Inferior parietal cortex (tissue), 1 donor: Measurements from ENCODE around the gene SMAP1.

ENCODE experiments used
- DNase-seq: peaks from one replicate; pipeline ENCODE4 v3.0.0-alpha.2; 2016; ENCODE audit errors: extremely low spot score

SMAP1 gene

DNA sequence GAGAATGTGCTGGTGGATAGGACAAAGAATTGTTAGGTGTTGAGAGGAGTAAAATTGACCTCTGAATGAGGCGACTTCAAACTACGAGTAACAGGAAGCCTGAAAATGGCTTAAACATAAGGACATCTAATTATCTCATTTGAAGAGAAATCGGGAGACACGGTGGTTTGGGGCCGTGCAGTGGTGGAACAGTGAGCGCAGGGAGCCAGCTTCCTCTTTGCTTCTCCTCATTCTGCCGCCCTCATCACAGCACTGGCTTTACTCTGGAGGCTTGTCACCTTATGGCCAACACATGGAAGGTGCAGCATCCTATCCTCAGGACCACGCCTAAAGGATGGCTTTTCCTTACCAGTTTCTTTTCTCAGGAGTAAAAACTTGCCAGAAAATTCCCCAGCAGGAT lies 174.9 kb downstream of the SMAP1 start:
- no peak for DNase-seq

- no peak for DNase-seq
These were observed 175.7 kb downstream of the SMAP1 start for GRCh38 chr6:70843328-70843918.

- no peak for DNase-seq
These were observed 176.6 kb downstream of the SMAP1 start for GRCh38 chr6:70844301-70844700.

- DNase-seq = no peak
These were observed 178.6 kb downstream of the SMAP1 start for GRCh38 chr6:70846207-70846835.

DNA sequence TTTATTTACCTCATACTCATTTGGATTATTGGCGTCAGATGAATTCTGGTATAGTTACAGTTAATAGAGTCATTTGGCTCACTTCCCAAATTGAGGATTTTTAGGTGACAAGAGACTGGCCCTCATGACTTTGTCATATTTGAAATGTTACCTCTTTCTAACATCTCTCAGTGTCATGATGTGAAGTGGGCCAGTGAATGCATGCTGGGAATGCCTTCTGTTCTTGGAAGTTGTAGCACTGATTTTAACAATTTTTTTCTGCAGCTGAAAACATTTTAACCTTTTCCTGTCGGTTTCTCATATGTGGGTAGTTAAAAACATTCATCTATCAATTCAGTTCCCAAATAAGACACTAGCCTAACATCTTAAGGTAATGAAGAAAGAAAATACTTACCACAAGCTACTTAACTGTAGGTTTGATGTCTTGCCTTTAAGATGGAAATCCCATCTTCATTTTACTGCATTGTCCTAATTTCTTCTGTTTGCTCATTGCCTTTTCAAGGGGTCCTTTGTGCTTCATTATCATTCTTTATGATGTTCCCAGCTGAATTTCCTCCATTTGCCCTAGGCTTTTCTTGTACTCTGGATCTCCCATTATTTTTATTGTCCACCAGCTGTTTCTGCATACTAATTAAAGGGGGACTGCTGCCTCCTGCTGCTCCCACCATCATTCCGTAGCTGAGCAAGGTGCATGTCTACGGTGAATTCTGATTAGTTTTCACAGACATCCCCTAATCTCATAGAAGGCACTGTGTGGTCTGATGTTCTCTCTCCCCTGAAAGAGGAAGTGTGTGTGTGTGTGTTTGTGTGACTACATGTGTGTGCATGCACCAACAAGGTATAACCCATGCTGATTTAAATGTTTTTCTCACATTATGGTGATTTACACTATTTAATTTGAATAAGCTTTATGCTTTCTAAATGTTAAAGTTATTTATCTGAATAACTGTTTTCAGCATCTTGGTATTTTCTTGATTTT lies 179.7 kb downstream of the SMAP1 start:
- DNase-seq = no peak

GRCh38 chr6:70849348-70850069 lies 181.8 kb downstream of the SMAP1 start:
- DNase-seq = no peak

- DNase-seq = no peak
These were observed 185.1 kb downstream of the SMAP1 start for GRCh38 chr6:70852667-70853246.

GRCh38 chr6:70857387-70858077 lies 189.8 kb downstream of the SMAP1 start:
- no peak for DNase-seq

DNA sequence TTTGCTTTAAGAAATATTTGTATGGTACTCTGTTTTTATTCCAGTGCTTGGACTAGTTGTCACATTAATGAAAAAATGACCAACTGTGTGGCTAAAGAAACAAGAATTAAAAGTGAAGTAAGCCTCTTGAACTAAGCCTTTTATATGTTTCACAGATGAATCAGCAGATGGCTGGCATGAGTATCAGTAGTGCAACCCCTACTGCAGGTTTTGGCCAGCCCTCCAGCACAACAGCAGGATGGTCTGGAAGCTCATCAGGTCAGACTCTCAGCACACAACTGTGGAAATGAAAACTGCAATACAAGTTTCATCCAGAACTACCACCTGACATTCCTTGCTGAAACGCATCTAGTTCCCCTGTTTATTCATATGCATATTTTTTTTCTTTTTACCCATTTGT lies 192.4 kb downstream of the SMAP1 start:
- DNase-seq = no peak

- no peak for DNase-seq
These were observed 193.2 kb downstream of the SMAP1 start for GRCh38 chr6:70860920-70861319.

DNA sequence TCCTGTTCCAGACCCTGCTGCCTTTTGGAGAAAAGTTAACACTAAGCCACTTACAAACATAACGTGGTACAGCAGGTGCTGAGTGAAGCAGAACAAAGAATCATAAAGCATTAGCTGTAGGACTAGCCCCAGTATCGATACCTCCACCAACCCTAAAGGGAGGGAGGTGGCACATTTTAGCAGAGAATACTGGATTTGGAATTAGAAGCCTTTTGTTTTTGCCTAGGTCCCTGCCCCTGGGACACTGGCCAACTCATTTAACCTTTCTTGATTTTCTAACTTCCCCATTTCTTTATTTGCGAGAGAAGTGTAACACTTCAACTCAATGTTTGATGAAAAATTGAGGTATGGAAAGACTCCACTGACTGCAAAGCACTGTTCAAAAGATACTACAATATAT lies 195.7 kb downstream of the SMAP1 start:
- no peak for DNase-seq

- DNase-seq = no peak
These were observed 196.7 kb downstream of the SMAP1 start for GRCh38 chr6:70864401-70864800.

DNA sequence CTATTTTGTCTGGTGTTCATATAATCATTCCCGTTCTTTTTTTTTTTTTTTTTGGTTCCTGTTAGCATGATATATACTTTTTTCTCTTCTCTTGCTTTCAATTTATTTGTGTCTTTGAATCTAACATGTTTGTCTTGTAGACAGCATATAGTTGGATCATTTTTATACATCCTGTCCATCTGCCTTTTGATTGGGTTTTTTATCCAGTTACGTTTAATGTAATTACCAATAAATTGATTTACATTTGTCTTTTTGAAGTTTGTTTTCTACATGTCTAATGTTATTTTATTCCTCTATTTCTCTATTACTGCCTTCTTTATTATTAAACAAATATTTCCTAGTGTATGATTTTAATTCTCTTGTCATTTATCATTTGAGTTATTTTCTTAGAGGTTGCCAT lies 204.8 kb downstream of the SMAP1 start:
- DNase-seq = no peak

GRCh38 chr6:70874181-70874913 lies 206.7 kb downstream of the SMAP1 start:
- DNase-seq = no peak

- DNase-seq = no peak
These were observed 211.8 kb downstream of the SMAP1 start for GRCh38 chr6:70879496-70879895.

DNA sequence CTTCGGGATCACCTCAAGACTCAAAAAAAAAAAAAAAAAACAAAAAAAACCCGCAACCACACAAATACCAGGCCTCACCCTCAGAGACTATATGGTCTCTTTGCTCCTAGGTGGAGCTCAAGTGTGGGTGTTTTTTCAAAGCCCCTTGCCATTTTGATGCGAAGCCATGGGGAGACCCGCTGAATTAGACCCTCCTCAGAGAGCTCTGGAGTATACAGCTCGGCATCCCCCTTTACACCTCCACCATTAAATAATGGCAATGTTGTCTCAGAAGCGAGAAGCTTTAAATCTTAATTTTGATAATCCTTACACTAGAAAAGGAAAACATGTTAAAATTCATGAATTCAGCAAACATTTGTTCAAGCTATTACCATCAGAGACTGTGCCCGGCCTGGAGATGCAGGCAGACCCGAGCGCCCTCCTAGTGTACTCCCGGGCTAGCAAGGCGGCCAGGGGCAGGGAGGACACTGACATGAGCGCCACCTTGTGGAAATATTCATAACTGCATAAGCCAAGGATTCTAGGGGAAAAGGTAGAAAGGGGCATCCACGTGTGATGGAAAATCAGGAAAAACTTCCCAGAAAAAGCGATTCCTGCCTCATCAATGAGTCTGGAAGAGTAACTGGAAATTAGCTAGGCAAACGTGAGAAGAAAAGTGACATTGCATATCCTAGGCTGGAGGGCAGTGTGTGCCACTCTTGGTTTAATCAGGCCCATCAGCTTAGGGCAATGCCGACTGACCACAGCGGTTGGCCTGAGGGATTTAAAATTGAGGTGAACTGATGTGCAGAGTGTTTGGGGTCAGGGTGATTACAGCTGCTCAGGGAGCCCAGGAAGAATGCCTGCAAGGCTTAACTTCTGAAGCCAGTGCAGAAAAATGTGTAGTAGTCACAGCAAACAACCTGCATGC lies 216.6 kb downstream of the SMAP1 start:
- DNase-seq = peak; percentile 86

- no peak for DNase-seq
These were observed 218.4 kb downstream of the SMAP1 start for GRCh38 chr6:70886071-70886470.

- no peak for DNase-seq
These were observed 219.0 kb downstream of the SMAP1 start for GRCh38 chr6:70886661-70887060.

DNA sequence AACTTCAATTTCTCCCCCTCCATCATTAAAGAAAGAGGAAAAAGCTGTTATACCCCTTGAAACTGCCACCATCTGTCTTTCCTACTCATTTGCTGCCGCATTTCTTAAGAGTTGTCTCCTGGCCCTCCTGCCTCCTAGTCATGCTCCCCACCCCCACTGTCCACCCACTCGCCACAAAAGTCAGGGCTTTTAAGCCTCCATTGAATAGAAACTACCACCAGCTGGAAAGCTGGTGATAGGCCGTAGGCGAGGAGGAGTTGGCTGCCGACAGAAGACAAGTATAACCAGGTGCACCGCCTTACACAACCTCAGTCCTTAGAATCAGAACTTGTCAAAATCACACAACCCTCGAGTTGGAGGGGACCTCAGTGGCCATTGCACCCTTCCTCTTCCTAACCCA lies 221.6 kb downstream of the SMAP1 start:
- DNase-seq = no peak
